ENCODE measurements around the gene HOXD3. TPM values are rescaled to one million over a fixed set of nuclear protein-coding genes. Genes with fewer than 3 reads are reported as not detected.

HOXD3 gene
- total RNA-seq, 1 donor from 2014 or later: not detected

GRCh38 chr2:176130957-176131847, 25.9 kb upstream of the HOXD3 start:
- intact Hi-C loops (cut with micrococcal nuclease): loop anchor here (2.0 to 10.0 kb wide), 4 partner anchors 20 to 684 kb away; partner anchors contain the start of gene EVX2

DNA sequence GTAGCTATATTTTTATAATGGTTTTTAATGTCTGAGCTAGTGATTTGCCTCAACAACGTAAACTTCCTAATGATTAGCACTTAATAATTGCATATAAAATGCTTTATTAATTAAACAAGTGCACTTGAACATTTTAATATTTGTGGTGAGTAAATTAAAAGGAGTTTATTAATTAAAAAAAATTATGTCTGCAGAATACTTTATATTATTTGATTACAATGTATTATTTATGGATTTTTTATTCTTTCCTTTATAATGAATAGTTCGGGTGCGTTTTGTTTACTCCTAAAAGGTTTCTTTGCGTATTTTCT, 25.3 kb upstream of the HOXD3 start:
- intact Hi-C loops (cut with micrococcal nuclease): loop anchor here (2.0 to 10.0 kb wide), 5 partner anchors 19 to 683 kb away; partner anchors contain the start of genes EVX2 and HOXD4

- intact Hi-C loops (cut with micrococcal nuclease): loop anchor here (2.0 to 10.0 kb wide), 2 partner anchors 18 to 682 kb away; partner anchors contain the start of gene HOXD4
These were observed 24.6 kb upstream of the HOXD3 start for GRCh38 chr2:176132205-176133171.

- intact Hi-C loops (cut with micrococcal nuclease): loop anchor here (2.0 to 10.0 kb wide), 2 partner anchors 17 to 681 kb away; partner anchors contain the start of gene HOXD4
These were observed 23.7 kb upstream of the HOXD3 start for GRCh38 chr2:176133389-176133788.

DNA sequence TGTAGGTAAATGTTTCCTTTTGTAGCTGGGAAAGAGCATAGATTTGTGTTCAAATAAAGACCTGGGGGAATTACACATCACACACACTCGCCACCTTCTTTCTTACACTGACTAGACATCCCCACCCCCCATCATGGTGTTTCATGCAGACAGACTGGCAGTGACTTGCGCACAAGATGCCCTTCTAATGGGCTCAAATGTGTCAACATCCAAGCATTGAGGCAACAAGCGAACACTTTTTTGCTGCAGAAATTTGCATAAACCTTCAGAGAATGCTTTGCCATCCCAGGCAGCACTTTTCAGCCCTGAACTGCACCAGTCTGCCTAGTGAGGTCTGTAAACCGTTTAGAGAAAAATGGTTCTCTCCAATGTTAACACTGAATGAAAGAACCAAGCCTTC, 23.1 kb upstream of the HOXD3 start:
- intact Hi-C loops (cut with micrococcal nuclease): loop anchor here (10.0 kb wide), 1 partner anchor 681 kb away; no protein-coding TSS in a partner anchor

- intact Hi-C loops (cut with micrococcal nuclease): loop anchor here (10.0 kb wide), 1 partner anchor 680 kb away; no protein-coding TSS in a partner anchor
These were observed 22.1 kb upstream of the HOXD3 start for GRCh38 chr2:176135035-176135440.

- intact Hi-C loops (cut with micrococcal nuclease): loop anchor here (10.0 kb wide), 1 partner anchor 678 kb away; no protein-coding TSS in a partner anchor
These were observed 20.5 kb upstream of the HOXD3 start for GRCh38 chr2:176136374-176137251.

DNA sequence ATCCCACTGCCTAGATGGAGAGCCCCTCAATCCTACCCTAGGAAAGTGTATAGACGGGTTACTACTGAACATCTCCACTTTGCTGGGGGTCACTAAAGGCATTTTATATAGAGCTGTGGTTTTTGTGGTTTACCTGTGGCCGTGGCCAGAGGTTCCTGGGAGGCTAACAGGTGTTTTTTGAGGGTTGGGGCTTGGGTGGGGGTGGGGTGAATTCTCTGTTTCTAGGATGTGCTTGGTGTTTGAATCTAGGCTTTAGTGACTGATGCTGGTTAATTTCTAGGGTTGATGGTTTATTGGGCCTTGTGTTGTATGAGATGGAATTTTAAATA, 19.9 kb upstream of the HOXD3 start:
- intact Hi-C loops (cut with micrococcal nuclease): loop anchor here (10.0 kb wide), 1 partner anchor 678 kb away; no protein-coding TSS in a partner anchor

DNA sequence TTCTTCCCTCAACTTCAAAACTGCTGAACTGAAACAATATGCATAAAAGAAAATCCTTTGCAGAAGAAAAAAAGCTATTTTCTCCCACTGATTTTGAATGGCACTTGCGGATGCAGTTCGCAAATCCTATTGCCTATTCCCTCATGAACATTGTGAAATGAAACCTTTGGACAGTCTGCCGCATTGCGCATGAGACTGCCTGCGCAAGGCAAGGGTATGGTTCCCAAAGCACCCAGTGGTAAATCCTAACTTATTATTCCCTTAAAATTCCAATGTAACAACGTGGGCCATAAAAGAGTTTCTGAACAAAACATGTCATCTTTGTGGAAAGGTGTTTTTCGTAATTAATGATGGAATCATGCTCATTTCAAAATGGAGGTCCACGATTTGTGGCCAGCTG, 19.2 kb upstream of the HOXD3 start:
- intact Hi-C loops (cut with micrococcal nuclease): loop anchor here (10.0 kb wide), 1 partner anchor 677 kb away; no protein-coding TSS in a partner anchor

GRCh38 chr2:176138526-176138922, 18.6 kb upstream of the HOXD3 start:
- intact Hi-C loops (cut with micrococcal nuclease): loop anchor here (10.0 kb wide), 1 partner anchor 676 kb away; no protein-coding TSS in a partner anchor

DNA sequence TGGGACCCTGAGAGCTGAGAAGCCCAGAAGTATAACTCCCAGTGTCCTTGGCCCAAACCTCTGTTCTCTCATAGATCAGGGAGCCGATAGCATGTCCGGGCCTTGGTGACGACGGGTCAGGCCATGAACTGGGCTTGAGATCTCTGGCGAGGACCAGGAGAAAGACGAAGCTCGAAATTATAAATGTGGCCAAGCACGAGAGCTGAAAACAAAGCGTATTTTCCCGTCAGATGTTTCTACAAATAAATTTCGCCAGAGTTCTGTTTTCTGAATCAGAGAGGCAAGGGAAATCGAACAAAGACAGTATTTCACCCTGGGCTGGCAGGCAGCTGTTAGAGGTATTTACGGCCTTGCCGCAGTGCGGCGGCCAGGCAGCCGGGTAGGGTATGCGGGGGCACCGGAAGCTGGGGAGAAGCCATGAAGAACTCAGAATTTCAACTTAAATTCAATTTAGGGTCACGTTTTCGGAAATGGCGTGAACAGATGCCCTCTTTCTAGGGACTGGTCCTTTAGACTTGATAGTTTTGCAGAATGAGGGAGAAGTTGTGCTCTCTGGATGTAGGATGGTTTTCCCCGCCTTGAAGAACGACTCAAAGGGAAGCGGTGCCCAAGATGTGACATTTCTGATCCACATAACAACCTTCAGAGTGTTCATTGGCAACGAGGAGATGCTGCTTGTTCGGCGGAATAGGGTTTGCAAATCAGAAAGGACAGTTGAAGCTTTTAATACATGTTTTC, 18.0 kb upstream of the HOXD3 start:
- intact Hi-C loops (cut with micrococcal nuclease): loop anchor here (10.0 kb wide), 1 partner anchor 676 kb away; no protein-coding TSS in a partner anchor

DNA sequence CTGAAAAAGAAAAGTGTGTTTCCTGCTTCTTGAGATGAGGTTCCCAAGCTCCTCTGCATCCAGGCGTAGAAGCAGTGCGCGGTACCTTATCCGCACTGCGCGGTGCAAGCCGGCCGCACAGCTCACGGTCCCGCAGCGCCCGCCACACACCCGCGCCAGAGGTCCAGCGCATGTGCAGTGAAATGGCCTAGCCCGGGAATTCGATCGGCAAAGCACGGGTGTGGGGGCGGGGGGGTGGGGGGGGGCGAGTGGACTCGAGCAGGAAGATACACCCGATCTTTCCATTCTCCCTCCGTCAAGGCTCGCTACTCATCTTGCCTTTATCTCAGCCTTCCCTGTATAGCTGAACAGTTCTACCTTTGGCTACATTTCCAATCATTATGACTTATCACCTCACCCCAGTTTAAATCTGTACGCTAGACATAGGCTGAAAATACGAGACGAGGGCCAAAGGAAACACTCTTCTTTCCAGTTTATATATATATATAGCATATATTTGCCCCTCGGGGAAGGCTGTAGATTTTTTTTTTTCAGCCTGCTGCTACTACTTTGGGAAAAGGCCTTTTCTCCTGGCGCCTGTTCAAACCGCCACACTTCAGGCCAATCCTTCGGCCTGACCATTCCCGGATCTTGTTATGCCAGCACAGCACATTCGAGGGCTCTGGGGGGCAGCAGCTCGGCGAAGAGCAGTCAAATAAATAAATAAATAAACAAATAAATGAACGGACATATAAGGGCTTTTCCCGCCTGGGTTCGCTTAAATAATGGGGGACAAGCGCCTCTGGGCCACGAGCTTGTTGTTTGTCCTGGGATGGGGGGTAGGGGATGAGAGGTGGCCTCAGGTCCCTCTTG, 17.2 kb upstream of the HOXD3 start:
- intact Hi-C loops (cut with micrococcal nuclease): loop anchor here (1.0 to 10.0 kb wide), 6 partner anchors 315 to 1007 kb away; no protein-coding TSS in a partner anchor

DNA sequence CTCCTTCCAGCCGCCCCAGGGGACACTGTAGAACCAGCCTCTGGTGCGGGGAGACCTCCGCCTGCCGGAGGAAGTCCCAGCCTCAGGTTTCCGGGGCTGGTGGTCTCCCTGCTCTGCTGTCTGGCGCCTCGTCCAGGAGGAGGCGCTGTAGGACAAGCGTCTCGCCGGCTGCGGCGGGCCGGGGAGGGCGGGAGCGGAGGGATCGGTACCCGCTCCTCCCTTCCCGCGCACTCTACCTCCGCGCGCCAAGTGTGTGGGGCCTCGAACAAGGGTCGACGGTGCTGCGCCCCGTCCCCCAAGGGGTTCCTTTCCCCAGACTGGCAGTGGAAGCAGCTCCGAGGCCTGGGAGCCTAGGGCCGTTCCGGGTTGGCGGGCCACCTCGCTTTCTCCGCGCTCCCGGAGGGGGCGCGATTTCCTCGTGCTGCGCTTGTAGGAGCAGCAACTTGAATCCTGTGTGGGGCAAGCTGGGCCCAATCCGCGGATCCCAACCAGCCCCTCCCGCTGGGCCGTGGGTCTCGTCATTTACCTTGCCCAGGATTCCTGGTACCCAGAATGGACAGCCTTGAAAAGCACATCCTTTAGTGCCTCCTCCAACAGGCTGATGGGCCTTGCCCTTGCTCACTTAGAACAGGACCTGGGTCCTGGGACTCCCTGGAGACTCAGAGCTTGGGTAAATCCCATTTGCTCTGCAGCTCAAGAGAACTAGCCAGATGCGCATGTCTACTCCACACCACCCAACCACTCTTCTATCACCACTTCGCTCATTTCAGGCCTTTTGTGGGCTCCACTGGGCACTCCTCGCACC, 16.4 kb upstream of the HOXD3 start:
- intact Hi-C loops (cut with micrococcal nuclease): loop anchor here (1.0 to 5.0 kb wide), 5 partner anchors 315 to 1007 kb away; no protein-coding TSS in a partner anchor

GRCh38 chr2:176142281-176142680, 14.8 kb upstream of the HOXD3 start:
- intact Hi-C loops (cut with micrococcal nuclease): loop anchor here (5.0 kb wide), 3 partner anchors 410 to 1005 kb away; no protein-coding TSS in a partner anchor

- intact Hi-C loops (cut with micrococcal nuclease): no loop called here
These were observed 11.8 kb upstream of the HOXD3 start for GRCh38 chr2:176145085-176145969.

DNA sequence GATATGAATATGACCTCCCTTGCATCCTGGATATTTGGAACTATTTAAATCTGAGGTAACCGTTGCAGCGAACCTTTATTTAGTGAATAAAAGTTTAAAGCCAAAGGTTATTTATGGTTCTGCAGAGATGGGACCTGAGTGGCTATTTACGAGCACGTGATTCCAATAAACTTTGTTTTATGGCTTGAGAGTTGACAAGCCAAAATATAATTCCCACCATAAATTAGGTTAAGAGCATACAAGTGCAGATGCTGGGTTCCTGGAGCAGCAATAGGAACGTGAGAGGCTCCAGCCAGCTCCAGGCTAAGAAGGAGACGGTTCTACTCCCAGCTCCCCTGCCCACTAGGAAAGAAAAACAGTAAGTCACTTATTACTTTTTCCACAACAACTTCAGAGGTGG, 11.0 kb upstream of the HOXD3 start:
- intact Hi-C loops (cut with micrococcal nuclease): no loop called here

GRCh38 chr2:176146645-176147044, 10.5 kb upstream of the HOXD3 start:
- intact Hi-C loops (cut with micrococcal nuclease): no loop called here
